Lower lobe of right lung (tissue), 2 donors: ENCODE data around the gene H1-8. TPM values are rescaled to one million over a fixed set of nuclear protein-coding genes. Genes with fewer than 3 reads are reported as not detected.

ENCODE experiments used
- ATAC-seq, 2 donors: fragments of 200-7000 bp; cut with Tn5 transposase; one replicate each; pipeline ENCODE4 v1.9.1; 2020 to 2022; ENCODE audit warnings: mild to moderate bottlenecking in 2 of 2, moderate library complexity in 2 of 2
- DNase-seq: peaks from one replicate; pipeline ENCODE4 v3.0.0-alpha.2; 2020
- H3K27ac ChIP-seq: fragments of 200-600 bp; one replicate; pipeline ENCODE4 v1.8.0; 2022
- H3K27me3 ChIP-seq: fragments of 200-600 bp; one replicate; pipeline ENCODE4 v1.8.0; 2022; ENCODE audit warnings: low read depth
- H3K36me3 ChIP-seq: fragments of 200-600 bp; one replicate; pipeline ENCODE4 v1.8.0; 2022; ENCODE audit warnings: mild to moderate bottlenecking
- H3K4me1 ChIP-seq: fragments of 200-600 bp; one replicate; pipeline ENCODE4 v1.8.0; 2022
- H3K4me3 ChIP-seq: fragments of 200-600 bp; one replicate; pipeline ENCODE4 v1.8.0; 2022; ENCODE audit warnings: mild to moderate bottlenecking
- H3K9me3 ChIP-seq: fragments of 200-600 bp; one replicate; pipeline ENCODE4 v1.8.0; 2022
- intact Hi-C: fragments of 100-400 bp; cut with DNase I; formaldehyde crosslinking; loops from one replicate; pipeline ENCODE4 v1.11.0; 2022
- total RNA-seq: library from RNA; stranded (reverse); fragmentation: NEBNext Ultra II Directional; extraction: Animal tissue kit (Norgen Biotek cat#: 25700); gene quantifications from one replicate; pipeline ENCODE4 v1.2.1, GENCODE V29; 2021
- TF ChIP-seq, protein P1 (sequence below): fragments of 200-600 bp; IDR thresholded peaks from one replicate; pipeline ENCODE4 v1.8.0; 2022; ENCODE audit warnings: antibody characterized with exemption, mild to moderate bottlenecking
- donor health status: DM: no; HTN: yes; CAD: no; lungs with severe emphysema.

The H1-8 gene
- total RNA-seq, 1 donor from 2014 or later: not detected

DNA sequence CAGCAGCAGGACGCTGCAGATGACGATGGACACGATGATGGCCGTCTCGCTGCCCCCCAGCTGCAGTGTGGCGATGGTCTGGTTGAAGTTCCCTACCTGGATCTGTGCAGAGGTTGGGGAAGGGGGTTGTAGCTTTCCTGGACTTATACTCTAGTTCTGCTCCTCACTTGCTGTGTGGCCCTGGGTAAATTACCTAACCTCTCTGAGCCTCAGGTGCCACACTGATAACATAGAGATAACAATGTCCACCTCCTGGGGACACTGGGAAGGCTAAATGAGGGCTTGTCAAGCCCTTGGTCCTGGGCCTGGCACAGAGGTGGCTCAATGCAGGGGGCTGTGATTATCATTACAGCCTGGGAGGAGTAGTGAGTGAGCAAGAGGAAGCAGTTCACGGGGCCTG lies 26.9 kb downstream of the H1-8 start:
- Histone ChIP-seq H3K27ac (no peak overlapping the region), H3K4me3 (no peak overlapping the region), H3K36me3 (peaks cover 98% of the 10 kb centered on the region), H3K9me3 (no peaks in the 10 kb centered on the region), H3K4me1 (peaks cover 31% of the 10 kb centered on the region), H3K27me3 (no peaks in the 10 kb centered on the region)
- TF ChIP-seq, protein P1, sequence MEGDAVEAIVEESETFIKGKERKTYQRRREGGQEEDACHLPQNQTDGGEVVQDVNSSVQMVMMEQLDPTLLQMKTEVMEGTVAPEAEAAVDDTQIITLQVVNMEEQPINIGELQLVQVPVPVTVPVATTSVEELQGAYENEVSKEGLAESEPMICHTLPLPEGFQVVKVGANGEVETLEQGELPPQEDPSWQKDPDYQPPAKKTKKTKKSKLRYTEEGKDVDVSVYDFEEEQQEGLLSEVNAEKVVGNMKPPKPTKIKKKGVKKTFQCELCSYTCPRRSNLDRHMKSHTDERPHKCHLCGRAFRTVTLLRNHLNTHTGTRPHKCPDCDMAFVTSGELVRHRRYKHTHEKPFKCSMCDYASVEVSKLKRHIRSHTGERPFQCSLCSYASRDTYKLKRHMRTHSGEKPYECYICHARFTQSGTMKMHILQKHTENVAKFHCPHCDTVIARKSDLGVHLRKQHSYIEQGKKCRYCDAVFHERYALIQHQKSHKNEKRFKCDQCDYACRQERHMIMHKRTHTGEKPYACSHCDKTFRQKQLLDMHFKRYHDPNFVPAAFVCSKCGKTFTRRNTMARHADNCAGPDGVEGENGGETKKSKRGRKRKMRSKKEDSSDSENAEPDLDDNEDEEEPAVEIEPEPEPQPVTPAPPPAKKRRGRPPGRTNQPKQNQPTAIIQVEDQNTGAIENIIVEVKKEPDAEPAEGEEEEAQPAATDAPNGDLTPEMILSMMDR: no peak
- ATAC-seq (no peak), DNase-seq (no peak)
- intact Hi-C loops: no loop called here

DNA sequence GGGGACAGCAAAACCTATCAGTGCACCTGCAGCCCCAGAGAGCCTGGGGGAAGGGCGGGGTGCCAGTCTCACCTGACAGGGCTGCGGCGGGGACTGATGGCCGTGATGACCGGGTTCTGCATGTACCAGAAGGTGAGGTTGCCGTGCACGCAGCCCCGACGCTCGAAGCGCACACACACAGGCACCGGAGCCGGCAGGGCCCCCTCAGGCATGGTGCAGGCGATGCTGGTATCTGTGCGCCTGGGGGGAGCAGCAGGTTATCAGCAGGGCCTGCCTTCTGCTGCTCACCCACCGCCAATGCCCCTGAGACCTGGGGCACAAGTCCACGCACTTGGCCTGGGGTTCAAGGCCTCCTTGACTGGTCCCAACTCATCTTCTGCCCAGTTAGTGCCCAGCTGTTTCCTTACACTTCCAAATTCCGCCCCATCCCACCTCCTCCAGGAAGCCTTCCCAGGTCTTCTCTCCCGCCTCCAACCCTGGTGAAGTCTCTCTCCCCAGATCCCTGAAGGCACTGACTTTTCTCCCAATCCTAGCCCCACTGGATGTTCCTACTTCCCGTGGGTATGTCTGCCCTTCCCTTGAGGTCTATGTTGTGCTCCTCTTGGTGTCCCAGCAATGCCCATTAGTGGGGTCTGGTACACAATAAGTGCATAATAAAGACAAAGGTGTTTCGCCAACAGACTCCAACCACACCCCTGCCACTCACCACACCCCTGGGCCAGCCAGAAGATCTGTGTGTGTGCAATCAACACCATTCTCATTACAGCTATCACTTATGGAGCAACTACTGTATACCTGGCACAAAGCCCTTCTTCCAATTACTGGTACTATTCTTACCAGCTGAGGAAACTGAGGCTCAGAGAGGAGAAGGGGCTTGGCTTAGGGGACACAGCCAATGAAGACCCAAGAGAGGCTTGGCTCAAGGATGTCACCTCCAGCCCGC lies 28.9 kb downstream of the H1-8 start:
- Histone ChIP-seq H3K4me1 (peaks cover 20% of the 10 kb centered on the region), H3K9me3 (no peaks in the 10 kb centered on the region), H3K4me3 (no peak overlapping the region), H3K36me3 (peaks cover 98% of the 10 kb centered on the region), H3K27ac (no peak overlapping the region), H3K27me3 (no peaks in the 10 kb centered on the region)
- TF ChIP-seq, protein P1: no peak
- intact Hi-C loops: no loop called here
- ATAC-seq (no peak), DNase-seq (no peak)

- TF ChIP-seq, protein P1: no peak
- DNase-seq: no peak
- no peaks in the 10 kb centered on the region for H3K9me3 ChIP-seq
- peaks cover 98% of the 10 kb centered on the region for H3K36me3 ChIP-seq
- no peaks in the 10 kb centered on the region for H3K27me3 ChIP-seq
- intact Hi-C loops: no loop called here
- no peak for ATAC-seq
- H3K27ac ChIP-seq: no peak overlapping the region
- H3K4me3 ChIP-seq: no peak overlapping the region
- H3K4me1 ChIP-seq: peaks cover 20% of the 10 kb centered on the region
Measured at GRCh38 chr3:129572603-129573002, 29.6 kb downstream of the H1-8 start.

DNA sequence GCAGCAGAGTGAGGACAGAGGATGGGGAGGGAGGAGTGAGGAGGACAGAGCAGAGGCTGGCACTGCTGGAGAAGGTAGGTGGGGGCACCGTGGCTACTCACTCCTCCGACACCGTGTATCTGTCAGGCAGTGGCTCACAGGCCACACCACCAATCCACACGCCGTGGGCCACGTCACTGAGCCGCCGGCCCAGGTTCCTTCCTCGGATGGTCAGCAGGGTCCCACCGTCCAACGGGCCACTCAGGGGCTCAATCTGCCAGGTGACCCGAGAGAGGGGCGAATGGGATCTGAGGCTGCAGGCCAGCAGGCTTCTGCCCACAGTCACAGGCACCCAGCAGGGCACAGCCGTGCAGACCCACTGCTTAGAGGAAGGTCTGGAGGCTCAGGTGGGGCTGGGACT lies 30.5 kb downstream of the H1-8 start:
- DNase-seq: no peak
- no peak overlapping the region for H3K27ac ChIP-seq
- TF ChIP-seq, protein P1: no peak
- H3K27me3 ChIP-seq: no peaks in the 10 kb centered on the region
- no peak overlapping the region for H3K4me3 ChIP-seq
- peaks cover 25% of the 10 kb centered on the region for H3K4me1 ChIP-seq
- peaks cover 100% of the 10 kb centered on the region for H3K36me3 ChIP-seq
- intact Hi-C loops: no loop called here
- ATAC-seq: no peak
- no peaks in the 10 kb centered on the region for H3K9me3 ChIP-seq

DNA sequence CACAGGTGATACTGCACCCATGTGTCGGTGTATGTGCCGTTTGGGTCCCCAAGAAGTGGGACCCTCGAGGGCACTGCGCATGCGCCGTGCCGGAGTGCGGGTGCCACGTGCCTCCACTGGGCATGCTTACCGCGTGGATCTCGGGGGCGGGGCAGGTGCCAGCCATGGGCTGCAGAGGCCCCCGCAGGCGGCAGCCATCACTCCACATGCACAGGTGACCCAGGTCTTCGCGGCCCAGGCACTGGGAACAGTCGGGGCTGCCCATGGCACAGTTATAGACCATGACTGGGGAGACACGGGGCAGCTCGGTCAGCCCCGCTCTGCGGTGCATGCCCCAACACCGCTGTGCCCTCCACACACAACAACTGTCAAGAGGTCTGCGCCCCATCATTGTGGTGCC lies 31.2 kb downstream of the H1-8 start:
- Histone ChIP-seq H3K4me1 (peaks cover 32% of the 10 kb centered on the region), H3K4me3 (no peak overlapping the region), H3K27me3 (no peaks in the 10 kb centered on the region), H3K27ac (no peak overlapping the region), H3K9me3 (no peaks in the 10 kb centered on the region), H3K36me3 (peaks cover 93% of the 10 kb centered on the region)
- intact Hi-C loops: no loop called here
- DNase-seq (no peak), ATAC-seq (no peak)
- TF ChIP-seq, protein P1: no peak
